Thyroid gland (tissue), 4 donors: ENCODE results near the gene DENND1A. TPM values are rescaled to one million over a fixed set of nuclear protein-coding genes. Genes with fewer than 3 reads are reported as not detected.

Experiments
- DNase-seq, 2 donors: peaks; one replicate each; pipeline ENCODE4 v3.0.0-alpha.2; 2019
- H3K27ac ChIP-seq, 3 donors: fragments of 200-600 bp; sonication (generic); 1 replicate in 2 of 3; 2 replicates in 1 of 3; pipeline ENCODE4 v1.5.1; 2016 to 2019; ENCODE audit warnings: mild to moderate bottlenecking in 1 of 3, moderate library complexity in 1 of 3
- H3K27me3 ChIP-seq: fragments of 200-600 bp; sonication (generic); one replicate; pipeline ENCODE4 v1.5.1; 2019
- H3K36me3 ChIP-seq, 2 donors: fragments of 200-600 bp; sonication (generic); one replicate each; pipeline ENCODE4 v1.5.1; 2016 to 2019
- H3K4me1 ChIP-seq, 2 donors: fragments of 200-600 bp; sonication (generic); one replicate each; pipeline ENCODE4 v1.5.1; 2017 to 2019
- H3K4me3 ChIP-seq, 3 donors: fragments of 200-600 bp; sonication (generic); replicated peaks in 1 of 3; 1 replicate in 2 of 3; 2 replicates in 1 of 3; pipeline ENCODE4 v1.5.1; 2016; ENCODE audit warnings: mild to moderate bottlenecking in 1 of 3
- H3K9me3 ChIP-seq: fragments of 200-600 bp; sonication (generic); one replicate; pipeline ENCODE4 v1.5.1; 2017
- CTCF ChIP-seq, 6 experiments: fragments of 200-600 bp in 3 of 6; fragments of 450-650 bp in 3 of 6; sonication (generic) in 3 of 6; IDR thresholded peaks; one replicate each; pipeline ENCODE4 v1.5.1; 2016 to 2019; ENCODE audit warnings: antibody characterized with exemption in 6 of 6, mild to moderate bottlenecking in 2 of 6, inconsistent platforms in 1 of 6, moderate library complexity in 1 of 6
- POLR2A ChIP-seq, 2 donors: fragments of 450-650 bp; IDR thresholded peaks; one replicate each; pipeline ENCODE4 v1.6.1; 2017; ENCODE audit warnings: antibody characterized with exemption in 2 of 2, mild to moderate bottlenecking in 2 of 2, moderate library complexity in 1 of 2
- WGBS, 2 donors: methylation state at CpG; one replicate each; pipeline ENCODE4 v1.1.5; 2017; 5-methylcytosine and 5-hydroxymethylcytosine counted together
- intact Hi-C: fragments of 100-400 bp; cut with DNase I; formaldehyde crosslinking; loops from one replicate; pipeline ENCODE4 v1.15.1; 2023
- total RNA-seq, 4 donors: library from RNA; depleted of rRNA; stranded (reverse); fragments of >200 nt; gene quantifications; one replicate each; pipeline ENCODE4 v1.2.3, GENCODE V29; 2016

The DENND1A gene
- total RNA-seq, 4 donors from 2014 or later, result 18.8 to 34.4 (median 28.2) TPM

- Histone ChIP-seq H3K27ac (no peak overlapping the region), H3K4me1 (peaks cover 0 to 7% of the 10 kb centered on the region in 2 donors), H3K4me3 (no peak overlapping the region), H3K9me3 (no peaks in the 10 kb centered on the region), H3K36me3 (no peaks in the 10 kb centered on the region), H3K27me3 (no peaks in the 10 kb centered on the region)
- intact Hi-C loops, result no loop called here
- TF ChIP-seq CTCF (IDR thresholded peaks at IDR 0.05) (no peak), POLR2A (IDR thresholded peaks at IDR 0.05) (no peak)
- 89 to 95% methylated on average over 1 of the region's 1 CpG for WGBS, 2 donors
- DNase-seq, result no peak
Measured at GRCh38 chr9:123787416-123787815, 142.5 kb downstream of the DENND1A start.

DNA sequence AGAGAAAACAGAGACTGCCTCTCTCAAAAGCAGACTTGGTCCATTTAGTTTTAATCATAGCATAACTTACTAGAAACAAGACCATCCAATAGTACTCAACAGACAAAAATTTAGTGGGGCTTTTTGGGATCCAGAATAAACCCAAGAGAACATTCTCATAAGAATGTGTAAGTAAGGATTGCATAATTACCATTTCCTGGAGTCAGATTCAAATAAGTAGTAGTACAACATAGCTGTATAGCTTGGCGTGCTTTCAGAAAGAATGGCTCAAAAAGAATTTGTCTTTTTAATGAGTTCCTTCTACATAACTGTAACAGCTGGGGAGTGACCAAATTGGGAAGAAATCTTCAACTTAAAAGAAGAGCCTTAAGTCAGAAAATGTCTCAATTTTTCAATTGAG, 145.4 kb downstream of the DENND1A start:
- H3K4me1 ChIP-seq, result peaks cover 2 to 7% of the 10 kb centered on the region in 2 donors
- no peak for TF ChIP-seq CTCF (IDR thresholded peaks at IDR 0.05)
- H3K9me3 ChIP-seq, result no peaks in the 10 kb centered on the region
- intact Hi-C loops, result no loop called here
- WGBS, 2 donors, result 89 to 100% methylated on average over 1 of the region's 1 CpG
- H3K27ac ChIP-seq, result no peak overlapping the region
- H3K36me3 ChIP-seq, result no peaks in the 10 kb centered on the region
- no peak overlapping the region for H3K4me3 ChIP-seq
- H3K27me3 ChIP-seq, result no peaks in the 10 kb centered on the region
- no peak for DNase-seq

GRCh38 chr9:123778232-123778902, 151.6 kb downstream of the DENND1A start:
- Histone ChIP-seq H3K27ac (no peak overlapping the region), H3K36me3 (no peaks in the 10 kb centered on the region), H3K9me3 (no peaks in the 10 kb centered on the region), H3K27me3 (no peaks in the 10 kb centered on the region), H3K4me3 (no peak overlapping the region), H3K4me1 (peaks cover 10 to 15% of the 10 kb centered on the region in 2 donors)
- DNase-seq, result peak; percentile 7 to 22
- 64 to 73% methylated on average over 8 of the region's 8 CpGs for WGBS, 2 donors
- intact Hi-C loops, result no loop called here
- TF ChIP-seq POLR2A (IDR thresholded peaks at IDR 0.05) (no peak), CTCF (IDR thresholded peaks at IDR 0.05) (no peak)

DNA sequence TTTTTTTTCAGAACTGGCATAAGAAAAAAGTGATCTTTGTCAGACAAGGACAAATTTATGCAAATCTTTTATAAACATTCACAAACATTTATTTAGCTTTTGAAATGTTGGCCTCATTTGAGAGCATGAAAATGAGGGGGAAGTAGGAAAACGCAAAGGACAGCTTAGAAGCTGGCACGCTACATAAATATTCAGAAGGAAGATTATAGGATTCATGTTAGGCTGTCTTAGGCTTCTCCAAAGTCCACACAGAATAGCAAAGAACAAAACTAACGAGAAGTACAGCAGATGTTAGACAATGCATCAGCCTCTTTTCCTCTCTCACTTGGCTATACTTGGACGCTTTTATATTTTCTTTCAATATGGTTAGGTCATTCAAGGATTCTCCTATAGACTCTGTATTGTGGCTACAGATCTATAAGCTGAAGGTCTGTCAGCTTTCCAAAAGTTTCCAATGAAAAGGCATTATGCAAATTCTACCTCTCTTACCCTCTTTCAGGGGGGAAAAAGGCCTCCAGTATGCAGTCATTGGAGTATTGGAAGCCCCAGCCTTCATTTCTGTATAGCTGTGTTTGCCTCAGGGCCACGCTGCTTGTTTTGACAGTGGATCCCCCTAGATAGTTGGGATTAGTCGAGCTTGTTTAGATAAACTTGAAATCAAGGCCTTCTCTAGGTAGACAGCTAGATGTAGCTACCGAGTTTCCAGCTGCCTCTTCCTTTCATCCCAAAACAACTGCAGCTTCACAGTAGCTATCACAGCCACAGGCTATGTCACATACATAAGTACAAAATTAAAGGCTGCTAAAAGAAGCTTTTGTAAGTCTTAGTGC, 153.0 kb downstream of the DENND1A start:
- no peak for DNase-seq
- 85 to 87% methylated on average over 7 of the region's 7 CpGs for WGBS, 2 donors
- Histone ChIP-seq H3K4me3 (no peak overlapping the region), H3K27ac (no peak overlapping the region), H3K4me1 (peaks cover 10 to 15% of the 10 kb centered on the region in 2 donors), H3K27me3 (no peaks in the 10 kb centered on the region), H3K36me3 (no peaks in the 10 kb centered on the region), H3K9me3 (no peaks in the 10 kb centered on the region)
- no peak for TF ChIP-seq POLR2A (IDR thresholded peaks at IDR 0.05)
- TF ChIP-seq CTCF (IDR thresholded peaks at IDR 0.05), result no peak
- intact Hi-C loops, result no loop called here
